Urothelium cell line (cell line): ENCODE measurements around the gene MOG.

Source experiments
- DNase-seq: peaks from one replicate; pipeline ENCODE4 v3.0.0; 2011; ENCODE audit warnings: low spot score, mixed read lengths
- FAIRE-seq: peaks from 2 replicates; lab custom pipeline; 2011; peaks lifted over from hg19 to GRCh38; lab: Jason Lieb, UNC

MOG gene

DNA sequence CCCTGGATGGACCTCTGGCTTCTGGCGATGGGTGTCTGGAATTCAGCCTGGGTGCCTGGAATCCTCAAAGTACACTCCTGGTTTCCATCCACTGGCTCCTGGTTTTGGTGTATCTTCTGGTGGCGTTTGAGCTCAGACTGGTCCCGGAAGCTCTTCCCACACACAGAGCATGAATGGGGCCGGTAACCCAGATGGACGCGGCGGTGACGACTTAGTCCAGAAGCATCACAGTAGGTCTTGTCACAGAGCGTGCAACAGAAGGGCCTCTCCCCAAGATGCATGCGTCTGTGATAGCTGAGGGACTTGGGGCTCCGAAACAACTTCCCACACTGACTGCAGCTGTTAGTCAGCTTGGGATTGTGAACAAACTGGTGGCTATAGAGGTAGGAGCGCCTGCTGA is 16.3 kb downstream of the MOG start:
- FAIRE-seq (no peak), DNase-seq (no peak)

DNA sequence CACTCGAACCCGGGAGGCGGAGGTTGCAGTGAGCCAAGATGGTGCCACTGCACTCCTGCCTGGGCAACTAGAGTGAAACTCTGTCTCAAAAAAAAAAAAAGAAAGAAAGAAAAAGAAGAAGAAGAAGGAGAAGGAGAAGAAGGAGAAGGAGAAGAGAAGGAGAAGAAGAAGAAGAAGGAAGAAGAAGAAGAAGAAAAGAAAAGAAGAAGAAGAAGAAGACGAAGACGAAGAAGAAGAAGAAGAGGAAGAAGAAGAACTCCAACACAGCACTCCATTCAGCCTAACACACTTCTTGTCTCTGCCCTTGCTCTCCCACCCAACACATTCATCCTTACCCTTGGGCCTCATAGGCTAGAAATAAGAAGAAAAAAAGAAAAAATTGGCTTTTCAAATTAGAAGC is 17.1 kb downstream of the MOG start:
- FAIRE-seq (no peak), DNase-seq (no peak)

DNA sequence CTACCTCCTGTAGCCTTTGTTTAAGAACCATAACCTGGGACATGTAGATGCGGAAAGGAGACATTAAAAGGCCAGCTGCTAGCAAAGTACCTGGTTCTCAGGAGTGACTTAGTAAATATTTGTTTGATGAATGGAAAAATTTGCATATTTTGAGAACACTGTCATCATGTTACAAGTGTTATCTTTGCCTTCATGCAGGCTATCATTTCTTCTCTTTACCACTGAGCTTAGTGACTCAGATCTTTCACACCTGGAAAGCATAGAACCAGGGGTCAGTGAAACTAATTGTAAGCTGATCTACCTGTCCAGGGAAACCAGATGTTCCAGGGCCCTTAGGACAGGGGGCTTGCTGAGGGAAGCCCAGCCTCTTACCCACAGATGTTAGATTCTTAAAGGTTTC is 18.7 kb downstream of the MOG start:
- FAIRE-seq, result no peak
- DNase-seq, result no peak

DNA sequence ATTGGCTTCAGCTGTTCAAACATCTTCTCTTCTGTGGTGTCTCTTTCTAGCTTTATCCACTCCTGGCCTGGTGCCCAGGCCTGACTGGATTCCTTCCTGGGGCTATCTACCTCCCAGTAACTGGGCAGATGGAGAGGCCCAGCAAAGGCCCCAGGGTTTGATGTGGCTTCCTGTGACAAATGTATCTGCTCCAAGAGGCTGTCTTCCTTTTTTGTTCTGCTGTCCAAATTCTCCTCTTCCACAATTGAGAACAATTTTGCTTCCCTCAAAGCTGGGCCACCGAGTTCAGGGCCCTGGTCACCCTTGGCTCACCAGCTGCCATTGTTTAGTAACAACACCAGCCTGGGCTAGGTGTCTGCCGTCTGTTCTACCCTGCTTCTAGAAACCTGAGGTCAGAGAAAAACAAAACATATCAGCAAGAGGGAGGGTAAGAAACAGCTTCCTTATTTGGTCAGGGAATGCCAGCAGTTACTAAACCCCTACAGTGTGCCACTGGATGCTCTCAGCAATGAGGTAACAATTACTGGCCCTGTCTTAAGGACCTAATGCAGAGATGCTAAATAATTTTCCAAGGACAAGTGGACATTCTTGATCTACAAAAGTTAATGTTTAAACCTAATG is 20.2 kb downstream of the MOG start:
- FAIRE-seq (no peak), DNase-seq (no peak)

DNA sequence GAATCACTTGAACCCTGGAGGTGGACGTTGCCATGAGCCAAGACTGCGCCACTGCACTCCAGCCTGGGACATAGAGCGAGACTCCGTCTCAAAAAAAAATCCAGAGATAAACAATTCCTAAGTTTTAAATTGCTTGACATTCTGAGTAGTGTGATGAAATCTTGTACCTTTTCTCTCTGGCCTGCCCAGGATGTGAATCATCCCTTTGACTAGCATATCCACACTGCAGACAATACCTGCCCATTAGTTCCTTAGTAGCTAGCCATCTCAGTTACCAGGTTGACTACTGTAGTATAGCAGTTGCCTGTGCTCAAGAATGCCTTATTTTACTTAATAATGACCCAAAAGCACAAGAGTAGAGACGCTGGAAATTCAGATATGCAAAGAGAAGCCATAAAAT is 21.2 kb downstream of the MOG start:
- DNase-seq (no peak), FAIRE-seq (no peak)

DNA sequence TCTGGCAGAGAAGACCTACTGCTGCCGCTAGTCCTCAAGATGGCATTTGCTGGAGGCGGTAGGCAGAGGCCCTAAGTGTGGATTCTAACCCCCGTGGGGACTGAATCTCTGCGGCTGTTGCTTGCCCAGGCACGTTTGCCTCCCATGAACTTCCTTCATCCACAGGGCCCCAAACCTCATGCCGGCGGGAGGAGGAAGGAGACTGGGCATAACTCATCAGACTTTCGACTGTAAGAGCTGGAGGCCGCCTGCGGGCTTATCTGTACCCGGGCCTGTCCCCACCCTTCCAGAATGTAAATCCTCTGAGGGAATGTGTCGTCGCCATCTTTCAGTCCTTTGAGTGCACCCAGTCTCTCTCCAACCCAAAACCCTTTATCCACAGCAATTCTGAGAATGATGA is 23.1 kb downstream of the MOG start:
- no peak for DNase-seq
- no peak for FAIRE-seq

DNA sequence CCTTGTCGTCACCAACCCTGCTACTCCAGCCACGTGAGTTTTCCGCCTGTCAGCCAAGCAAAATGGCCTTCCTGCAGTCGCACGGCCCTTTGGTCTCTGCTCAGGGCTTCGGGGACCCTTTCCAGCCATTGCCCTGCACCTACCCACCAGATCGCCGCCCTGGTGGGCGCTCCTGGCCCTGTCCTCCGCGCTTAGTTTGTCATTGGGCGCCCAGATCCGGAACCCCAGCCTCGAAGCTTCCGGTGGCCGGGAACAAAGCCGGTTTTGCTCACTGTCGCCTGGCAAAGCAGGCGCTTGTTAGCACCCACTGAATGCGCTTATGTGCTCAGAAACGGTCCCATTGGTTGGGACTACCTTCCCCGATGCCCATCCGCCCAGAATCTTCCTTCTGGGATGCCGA is 23.5 kb downstream of the MOG start:
- FAIRE-seq (no peak), DNase-seq (no peak)

GRCh38 chr6:29680904-29681303 is 24.0 kb downstream of the MOG start, which contains the start of gene ZFP57:
Gene ZFP57, minus strand, starts transcription at chr6:29681152. Its CDS starts 4,149 bp downstream, at chr6:29677003.
- FAIRE-seq (no peak), DNase-seq (no peak)

DNA sequence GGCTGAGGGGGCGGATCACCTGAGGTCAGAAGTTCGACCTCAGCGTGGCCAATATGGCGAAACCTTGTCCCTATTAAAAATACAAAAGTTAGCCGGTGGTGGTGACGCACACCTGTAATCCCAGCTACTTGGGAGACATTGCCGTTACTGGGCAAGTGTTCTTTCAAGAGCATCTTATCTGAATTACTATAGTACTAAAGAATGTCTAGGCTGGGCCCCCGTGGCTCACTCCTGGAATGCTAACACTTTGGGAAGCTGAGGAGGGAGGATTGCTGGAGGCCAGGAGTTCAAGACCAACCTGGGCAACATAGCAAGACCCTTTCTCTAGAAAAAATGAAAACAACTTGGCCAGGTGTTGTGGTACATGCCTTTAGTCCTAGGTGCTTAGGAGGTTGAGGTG is 24.9 kb downstream of the MOG start:
- FAIRE-seq (no peak), DNase-seq (no peak)

GRCh38 chr6:29685718-29686326 is 28.9 kb downstream of the MOG start:
- FAIRE-seq, result no peak

DNA sequence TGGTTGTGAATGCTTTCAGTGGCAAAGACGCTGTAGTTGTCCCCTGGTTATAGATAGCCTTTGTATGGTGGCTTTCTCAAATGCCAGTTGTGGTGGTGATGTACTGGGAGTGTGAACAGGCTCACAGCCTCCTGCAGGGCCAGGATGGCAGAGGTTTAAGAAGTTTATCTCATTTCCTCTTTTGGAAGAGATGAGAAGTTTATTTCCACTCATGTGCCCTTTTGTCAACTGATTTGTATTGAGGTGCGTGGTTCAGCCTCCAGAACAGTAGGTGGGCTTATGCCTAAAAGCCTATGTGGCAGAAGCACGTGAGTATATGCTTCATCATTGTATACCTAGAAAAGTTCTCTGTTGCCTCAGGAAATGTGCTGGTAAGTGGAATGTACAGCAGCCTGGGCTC is 37.7 kb downstream of the MOG start:
- no peak for DNase-seq

More at GRCh38 chr6:29685718-29686326, 28.9 kb downstream of the MOG start:
- DNase-seq, result no peak

DNA sequence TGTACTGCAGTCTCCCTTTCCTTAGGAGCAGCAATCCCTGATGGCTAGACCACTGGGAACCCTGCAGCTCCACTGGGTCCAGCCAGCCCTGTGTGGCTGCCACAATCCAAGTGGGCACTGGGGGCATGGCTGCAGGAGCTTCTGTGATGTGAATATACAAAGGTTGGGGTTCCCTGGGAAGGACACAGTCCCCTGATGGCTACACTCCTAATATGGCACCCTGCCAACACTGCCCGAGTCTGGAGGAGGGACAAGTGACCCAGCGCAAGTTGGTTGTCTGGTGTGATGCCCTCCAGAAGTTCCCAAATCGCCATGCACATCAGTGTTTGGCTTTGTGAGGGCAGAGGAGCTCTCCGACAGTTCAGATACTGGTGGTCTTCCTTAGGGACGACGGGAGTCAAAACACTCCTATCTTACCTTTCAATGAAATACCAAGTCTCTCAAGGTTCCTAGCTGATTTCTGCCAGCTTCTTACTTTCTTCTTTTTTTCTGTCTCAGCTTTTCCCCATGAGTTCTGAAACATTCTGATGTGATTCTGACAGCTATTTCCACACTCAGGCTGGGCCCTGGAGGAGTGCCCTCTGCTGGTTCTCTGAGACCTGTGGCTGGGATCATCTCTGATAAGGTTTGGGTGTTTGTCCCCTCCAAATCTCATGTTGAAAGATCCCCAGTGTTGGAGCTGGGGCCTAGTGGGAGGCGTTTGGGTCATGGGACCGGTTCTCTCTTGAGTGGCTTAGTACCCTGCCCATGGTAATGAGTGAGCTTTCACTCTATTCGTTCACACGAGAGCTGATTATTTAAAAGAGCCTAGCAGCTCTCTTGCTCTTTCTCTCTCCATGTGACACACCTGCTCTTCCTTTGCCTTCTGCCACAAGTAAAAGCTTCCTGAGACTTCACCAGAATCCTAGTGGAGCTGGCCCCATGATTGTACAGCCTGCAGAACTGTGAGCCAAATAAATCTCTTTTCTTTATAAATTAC is 39.5 kb downstream of the MOG start:
- FAIRE-seq (no peak), DNase-seq (no peak)

More for the DNA sequence above, 37.7 kb downstream of the MOG start:
- FAIRE-seq, result no peak

DNA sequence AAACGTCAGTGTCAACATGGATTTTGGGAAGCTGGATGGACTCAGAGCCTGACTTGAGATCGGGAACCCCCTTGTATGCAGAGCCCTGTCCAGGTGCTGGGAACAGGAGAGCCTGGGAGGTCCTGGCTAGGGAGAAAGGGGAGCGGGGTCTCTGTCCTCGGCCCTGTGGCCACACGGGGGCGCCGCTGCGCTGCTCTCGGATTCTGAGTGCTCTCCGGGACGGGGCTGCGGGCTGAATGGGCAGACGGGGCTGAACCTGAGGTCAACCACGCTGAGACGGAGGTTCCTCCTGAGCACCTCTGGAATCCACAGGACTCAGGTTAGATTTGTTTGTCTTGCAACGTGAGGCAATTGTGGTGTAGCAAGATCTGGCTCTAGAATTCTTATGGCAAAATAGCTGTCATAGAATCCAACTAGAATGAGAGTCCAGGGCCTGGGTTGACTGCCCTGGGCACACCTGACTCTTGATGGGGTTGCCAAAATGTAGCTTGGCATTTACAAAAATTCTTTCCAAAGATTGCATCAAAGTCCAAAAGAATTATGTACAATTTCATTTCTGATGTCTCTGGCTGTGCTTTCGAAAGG is 45.7 kb downstream of the MOG start:
- no peak for FAIRE-seq
- DNase-seq, result peak; percentile 80

DNA sequence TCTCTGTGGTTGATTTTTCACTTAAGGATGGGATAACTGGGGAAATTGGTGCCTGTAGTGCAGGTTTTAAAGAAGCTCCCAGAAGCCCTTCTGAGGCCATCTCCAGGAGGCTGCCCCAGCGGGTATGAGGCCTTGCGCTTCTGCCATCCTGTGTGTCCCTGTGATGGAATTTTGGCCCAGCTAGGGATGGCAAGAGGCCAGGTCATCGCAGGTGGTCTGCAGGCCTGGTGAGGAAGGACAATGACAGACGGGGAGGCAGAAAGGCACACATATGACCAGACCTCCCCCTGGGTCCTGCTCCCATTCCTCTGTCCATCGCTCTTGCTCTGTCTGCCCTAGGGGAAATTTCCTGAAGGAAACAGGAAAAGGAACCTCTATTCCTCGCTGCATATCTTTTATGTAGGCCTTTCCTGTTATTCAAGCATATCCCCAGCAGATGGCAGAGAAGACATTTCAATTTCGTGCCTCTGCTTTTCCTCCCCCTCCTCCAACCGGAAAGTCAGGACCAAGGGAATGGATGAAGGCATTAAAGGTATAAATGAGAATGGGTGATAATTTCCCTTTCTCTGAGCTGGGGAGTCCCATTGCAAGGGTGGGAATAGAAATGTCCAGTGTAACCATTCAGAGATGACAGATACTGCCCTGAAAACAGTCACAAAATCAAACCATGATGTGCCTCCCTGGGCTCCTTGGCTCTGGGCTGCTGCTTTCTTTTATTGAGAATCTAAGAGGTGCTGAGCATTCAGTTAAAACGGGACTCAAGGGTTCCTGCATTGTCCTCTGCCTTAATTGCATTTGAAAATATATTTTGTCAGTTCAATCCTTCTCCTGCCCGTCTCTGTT is 48.7 kb downstream of the MOG start:
- peak; percentile 67 for DNase-seq
- peak; percentile 61 for FAIRE-seq

DNA sequence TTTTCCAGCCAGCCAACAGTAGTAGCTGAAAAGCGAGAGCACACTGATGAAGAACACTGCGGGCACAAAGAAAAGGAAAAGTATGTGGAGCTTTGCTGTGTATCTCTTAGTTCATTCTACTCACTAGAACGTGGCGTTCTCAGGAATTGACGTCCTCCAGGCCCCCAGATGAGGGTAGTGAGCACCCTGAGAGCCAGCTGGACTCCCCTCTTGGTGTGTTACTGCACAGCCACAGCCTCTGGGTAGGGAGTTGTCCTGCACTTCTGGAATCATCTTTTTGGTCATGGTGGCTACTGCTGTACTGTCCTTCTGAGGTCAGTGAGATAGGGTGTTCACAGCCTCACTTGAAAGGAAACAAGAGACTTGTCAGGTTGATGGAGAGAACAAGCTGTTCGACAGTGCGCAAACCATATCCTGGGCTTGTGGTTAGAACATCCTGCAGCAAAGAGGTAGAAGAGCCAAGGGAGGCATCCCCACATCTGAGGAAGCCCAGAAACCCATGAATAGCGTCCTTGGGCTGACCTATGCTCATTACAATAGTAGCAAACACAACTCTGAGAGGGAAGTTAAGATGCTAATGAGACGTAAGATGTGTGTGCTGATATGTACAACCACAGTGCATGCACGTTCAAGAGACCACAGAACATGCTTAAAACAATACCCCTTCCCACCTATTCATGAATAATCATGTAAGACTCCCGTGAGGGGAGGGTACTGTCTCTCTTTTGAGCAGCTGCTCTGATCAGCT is 51.7 kb downstream of the MOG start:
- DNase-seq, result no peak

GRCh38 chr6:29709188-29709587 is 52.3 kb downstream of the MOG start:
- FAIRE-seq, result no peak

More for the DNA sequence above, 51.7 kb downstream of the MOG start:
- FAIRE-seq, result no peak

GRCh38 chr6:29710281-29710941 is 53.5 kb downstream of the MOG start:
- DNase-seq (no peak), FAIRE-seq (no peak)

More at GRCh38 chr6:29709188-29709587, 52.3 kb downstream of the MOG start:
- no peak for DNase-seq

DNA sequence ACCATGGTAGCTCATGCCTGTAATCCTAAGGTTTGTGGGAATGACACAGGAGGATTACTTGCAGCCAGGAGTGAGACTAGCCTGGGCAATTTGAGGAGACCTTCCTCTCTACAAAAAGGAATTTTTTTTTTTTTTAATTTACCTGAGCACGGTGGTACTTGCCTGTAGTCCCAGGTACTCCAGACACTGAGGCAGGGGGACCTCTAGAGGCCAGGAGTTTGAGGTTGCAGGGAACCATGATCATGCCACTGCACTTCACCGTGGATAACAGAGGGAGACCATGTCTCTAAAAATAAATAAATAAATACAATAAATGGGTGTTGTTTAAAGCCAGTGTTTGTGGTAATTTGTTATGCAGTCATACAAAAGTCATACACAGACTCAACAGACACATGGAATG is 64.0 kb downstream of the MOG start:
- DNase-seq, result no peak

More for the DNA sequence above, 64.0 kb downstream of the MOG start:
- FAIRE-seq, result no peak
